ENCODE data around the gene CAMK1D. TPM values are rescaled to one million over a fixed set of nuclear protein-coding genes. Genes with fewer than 3 reads are reported as not detected.

The CAMK1D gene
- total RNA-seq, 8 experiments from 2014 or later: 1.9 to 15.8 (median 7.4) TPM

DNA sequence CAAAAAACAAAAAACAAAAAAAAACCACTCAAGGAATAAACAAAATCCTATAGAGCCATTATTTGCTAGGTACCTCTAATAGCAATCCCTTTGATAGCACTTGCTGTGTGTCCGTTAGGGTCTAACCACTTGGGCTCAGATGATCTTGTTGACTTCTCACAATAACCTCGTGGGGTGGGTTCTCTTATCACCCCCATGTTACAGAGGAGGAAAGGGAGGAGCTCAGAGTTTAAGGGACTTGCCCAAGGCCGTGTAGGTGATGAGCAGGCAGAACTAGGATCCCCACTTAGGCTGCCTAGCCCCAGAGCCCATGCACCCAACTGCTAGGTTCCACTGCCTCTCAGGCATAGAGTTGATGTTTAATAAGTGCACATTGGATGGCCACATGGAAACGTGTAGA, 131.1 kb downstream of the CAMK1D start:
- in situ Hi-C loops (cut with MboI; ENCODE audit: low pct_unique_long_range_greater_than_20kb in 2 of 9, low sequenced_read_pairs in 9 of 9, unreplicated experiment in 9 of 9): no loop called here
- ATAC-seq (replicated peaks in 6 of 8): no peak
- Histone ChIP-seq H3K4me1 (replicated peaks in 1 of 2) (peaks cover 10 to 23% of the 10 kb centered on the region in 2 donors), H3K27ac (no peak overlapping the region), H3K4me3 (no peak overlapping the region)
- WGBS, 10 experiments: 0 to 100% (median 48%) methylated on average over 1 to 4 of the region's 4 CpGs; no CpG with 5 or more reads in 2 of the 10 experiments

DNA sequence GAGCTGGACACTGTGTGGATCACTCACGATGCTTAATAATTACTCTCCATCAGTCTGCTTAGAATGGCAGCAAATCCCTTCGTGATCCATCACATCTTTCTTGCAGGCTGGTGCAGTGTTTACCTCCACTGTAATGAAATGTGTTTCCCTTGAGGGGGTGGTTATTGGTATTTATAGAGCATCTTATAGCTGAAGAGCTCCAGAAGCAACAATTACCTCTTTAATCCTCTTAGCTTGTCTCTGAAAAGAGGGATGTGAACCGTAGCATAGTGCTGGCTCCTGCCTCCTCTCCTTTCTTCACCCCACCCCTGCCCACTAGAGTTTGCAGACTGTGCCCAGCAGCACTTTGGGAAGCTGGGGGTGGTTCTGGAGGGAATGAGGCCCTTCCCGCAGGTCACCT, 132.6 kb downstream of the CAMK1D start:
- in situ Hi-C loops (cut with MboI; ENCODE audit: low pct_unique_long_range_greater_than_20kb in 2 of 9, low sequenced_read_pairs in 9 of 9, unreplicated experiment in 9 of 9): no loop called here
- WGBS, 10 experiments: 50 to 82% (median 70%) methylated on average over 1 to 4 of the region's 4 CpGs; no CpG with 5 or more reads in 6 of the 10 experiments
- H3K4me3 ChIP-seq: no peak overlapping the region
- H3K27ac ChIP-seq: no peak overlapping the region
- ATAC-seq (replicated peaks in 6 of 8): peak in 5 of 8 experiments; percentile 45 to 80 (median 72)
- peaks cover 11 to 23% of the 10 kb centered on the region in 2 donors for H3K4me1 ChIP-seq (replicated peaks in 1 of 2)

DNA sequence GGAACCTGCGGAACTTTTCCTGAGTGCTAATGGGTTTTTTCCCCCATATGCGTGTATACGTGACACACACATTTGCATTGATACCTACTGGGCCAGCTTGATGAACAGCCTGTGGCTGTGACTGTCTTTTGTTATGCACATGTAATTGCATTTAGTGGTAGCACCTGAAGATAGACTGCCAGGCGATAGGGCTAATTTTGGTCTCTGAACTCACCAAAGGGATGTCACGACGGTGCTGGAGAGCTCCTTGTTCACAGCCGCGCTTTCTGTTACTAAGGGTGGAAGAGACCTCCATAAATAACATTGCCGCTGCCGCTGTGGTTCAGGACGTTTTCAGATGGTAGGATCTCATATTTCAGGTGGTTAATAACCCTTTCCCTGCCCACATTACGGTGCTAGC, 133.2 kb downstream of the CAMK1D start:
- no peak overlapping the region for H3K4me3 ChIP-seq
- peaks cover 17 to 30% of the 10 kb centered on the region in 2 donors for H3K4me1 ChIP-seq (replicated peaks in 1 of 2)
- ATAC-seq (replicated peaks in 6 of 8): peak in 4 of 8 experiments; percentile 30 to 55 (median 35)
- no peak overlapping the region for H3K27ac ChIP-seq
- 0 to 83% (median 59%) methylated on average over 1 to 12 of the region's 12 CpGs for WGBS, 10 experiments
- in situ Hi-C loops (cut with MboI; ENCODE audit: low pct_unique_long_range_greater_than_20kb in 2 of 9, low sequenced_read_pairs in 9 of 9, unreplicated experiment in 9 of 9): no loop called here

GRCh38 chr10:12484002-12484918, 134.9 kb downstream of the CAMK1D start:
- 0 to 100% (median 91%) methylated on average over 1 to 14 of the region's 24 CpGs; no CpG with 5 or more reads in 3 of the 10 experiments for WGBS, 10 experiments
- peaks cover 19 to 32% of the 10 kb centered on the region in 2 donors for H3K4me1 ChIP-seq (replicated peaks in 1 of 2)
- no peak overlapping the region for H3K27ac ChIP-seq
- H3K4me3 ChIP-seq: no peak overlapping the region
- peak in 4 of 8 experiments; percentile 3 to 99 (median 98) for ATAC-seq (replicated peaks in 6 of 8)
- in situ Hi-C loops (cut with MboI; ENCODE audit: low pct_unique_long_range_greater_than_20kb in 2 of 9, low sequenced_read_pairs in 9 of 9, unreplicated experiment in 9 of 9): no loop called here

- 30 to 95% (median 73%) methylated on average over 1 to 10 of the region's 26 CpGs; no CpG with 5 or more reads in 3 of the 10 experiments for WGBS, 10 experiments
- in situ Hi-C loops (cut with MboI; ENCODE audit: low pct_unique_long_range_greater_than_20kb in 2 of 9, low sequenced_read_pairs in 9 of 9, unreplicated experiment in 9 of 9): no loop called here
- Histone ChIP-seq H3K4me1 (replicated peaks in 1 of 2) (peaks cover 19 to 32% of the 10 kb centered on the region in 2 donors), H3K4me3 (no peak overlapping the region), H3K27ac (peak overlapping the region in 1 of 2 donors; percentile 42)
- peak in 6 of 8 experiments; percentile 9 to 65 (median 50) for ATAC-seq (replicated peaks in 6 of 8)
Observed at GRCh38 chr10:12484941-12485805, 135.8 kb downstream of the CAMK1D start.

DNA sequence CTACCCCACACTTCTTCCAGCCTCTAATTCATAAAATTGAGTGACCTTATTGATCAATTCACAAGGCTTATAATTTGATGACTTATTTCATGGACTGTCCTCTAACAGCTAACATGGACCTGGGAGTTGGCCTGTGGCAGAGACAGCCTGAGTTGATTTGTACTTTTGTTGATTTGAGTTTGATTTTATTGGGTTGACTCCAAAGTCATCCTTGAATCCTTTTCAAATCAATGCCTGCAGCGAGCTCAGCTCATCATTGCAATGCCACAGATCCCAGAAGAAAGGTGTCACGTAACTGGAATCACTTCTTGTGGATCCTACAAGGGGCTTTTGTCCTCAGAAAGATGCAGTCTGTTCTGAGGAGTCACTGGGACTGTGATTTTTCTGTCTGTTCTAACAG, 138.0 kb downstream of the CAMK1D start:
- Histone ChIP-seq H3K27ac (peak overlapping the region in 1 of 2 donors; percentile 4), H3K4me3 (no peak overlapping the region), H3K4me1 (replicated peaks in 1 of 2) (peaks cover 15 to 23% of the 10 kb centered on the region in 2 donors)
- 21 to 95% (median 65%) methylated on average over 1 to 2 of the region's 2 CpGs; no CpG with 5 or more reads in 4 of the 10 experiments for WGBS, 10 experiments
- in situ Hi-C loops (cut with MboI; ENCODE audit: low pct_unique_long_range_greater_than_20kb in 2 of 9, low sequenced_read_pairs in 9 of 9, unreplicated experiment in 9 of 9): no loop called here
- peak in 1 of 8 experiments; percentile 24 for ATAC-seq (replicated peaks in 6 of 8)

- H3K4me1 ChIP-seq (replicated peaks in 1 of 2): peaks cover 9 to 13% of the 10 kb centered on the region in 2 donors
- in situ Hi-C loops (cut with MboI; ENCODE audit: low pct_unique_long_range_greater_than_20kb in 2 of 9, low sequenced_read_pairs in 9 of 9, unreplicated experiment in 9 of 9): no loop called here
- no peak overlapping the region for H3K27ac ChIP-seq
- ATAC-seq (replicated peaks in 6 of 8): no peak
- H3K4me3 ChIP-seq: no peak overlapping the region
- WGBS, 10 experiments: 90 to 100% (median 100%) methylated on average over 2 to 3 of the region's 16 CpGs; no CpG with 5 or more reads in 7 of the 10 experiments
Observed at GRCh38 chr10:12488626-12489025, 139.3 kb downstream of the CAMK1D start.

DNA sequence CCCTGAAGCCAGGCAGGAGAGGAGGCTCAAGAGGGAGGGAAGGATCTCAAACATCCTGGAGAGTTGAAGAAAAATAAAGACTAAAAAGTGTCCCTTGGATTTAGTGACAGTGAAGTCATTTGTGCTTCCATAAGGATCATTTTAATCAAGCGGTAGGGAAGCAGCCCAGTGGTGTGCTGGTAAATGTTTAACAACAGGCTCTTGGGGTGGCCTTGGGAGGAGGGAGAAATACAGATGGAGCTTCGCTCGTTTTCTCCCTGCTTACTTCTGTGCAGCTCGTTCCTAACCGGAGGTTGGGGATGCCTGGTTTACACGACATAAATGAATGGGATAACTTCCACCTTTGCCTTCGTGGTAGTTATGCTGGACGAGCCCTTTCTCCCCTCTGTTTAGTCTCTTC, 140.0 kb downstream of the CAMK1D start:
- ATAC-seq (replicated peaks in 6 of 8): no peak
- H3K4me3 ChIP-seq: no peak overlapping the region
- WGBS, 10 experiments: 51 to 100% (median 80%) methylated on average over 1 to 7 of the region's 8 CpGs; no CpG with 5 or more reads in 2 of the 10 experiments
- in situ Hi-C loops (cut with MboI; ENCODE audit: low pct_unique_long_range_greater_than_20kb in 2 of 9, low sequenced_read_pairs in 9 of 9, unreplicated experiment in 9 of 9): no loop called here
- H3K4me1 ChIP-seq (replicated peaks in 1 of 2): peaks cover 9 to 13% of the 10 kb centered on the region in 2 donors
- no peak overlapping the region for H3K27ac ChIP-seq

DNA sequence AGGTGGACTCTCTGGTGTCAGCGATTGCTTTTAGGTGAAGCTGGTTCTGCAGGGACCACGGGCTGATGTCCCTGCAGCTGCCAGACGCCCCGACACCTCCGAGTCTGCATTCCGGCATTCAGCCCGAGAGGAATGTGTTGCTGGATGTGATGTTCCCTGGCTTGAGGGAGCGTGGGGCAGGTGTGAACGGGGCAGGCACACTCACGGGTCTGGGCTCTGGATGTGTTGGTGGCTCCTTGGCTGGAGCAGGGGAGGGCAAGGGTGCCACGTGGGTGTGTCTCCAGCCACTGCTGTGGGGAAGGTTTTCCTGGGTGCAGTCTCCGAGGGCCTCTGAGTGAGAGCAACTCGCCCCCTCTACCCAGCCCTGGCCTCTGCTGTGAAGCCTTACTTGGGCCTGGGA, 140.5 kb downstream of the CAMK1D start:
- 82 to 100% (median 92%) methylated on average over 3 to 10 of the region's 13 CpGs; no CpG with 5 or more reads in 5 of the 10 experiments for WGBS, 10 experiments
- in situ Hi-C loops (cut with MboI; ENCODE audit: low pct_unique_long_range_greater_than_20kb in 2 of 9, low sequenced_read_pairs in 9 of 9, unreplicated experiment in 9 of 9): no loop called here
- ATAC-seq (replicated peaks in 6 of 8): no peak

DNA sequence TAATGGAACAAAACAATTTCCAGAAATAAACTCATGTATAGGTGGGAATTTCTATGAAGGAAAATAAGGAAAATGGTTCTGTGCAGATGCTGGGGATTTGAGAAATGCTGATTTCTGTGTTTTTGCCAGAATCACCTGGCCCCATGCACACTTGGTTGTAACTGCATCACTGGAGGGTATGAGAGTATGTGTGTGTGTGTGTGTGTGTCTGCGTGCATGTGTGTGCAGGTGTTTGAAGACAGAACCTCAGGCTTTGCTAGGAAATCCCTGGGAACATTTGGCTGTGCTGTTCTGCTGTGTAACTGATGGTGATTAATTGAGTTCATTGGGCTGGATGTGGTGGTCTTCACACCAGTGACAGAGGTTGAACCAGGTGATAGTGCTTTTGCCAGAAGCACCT, 141.6 kb downstream of the CAMK1D start:
- Histone ChIP-seq H3K4me1 (replicated peaks in 1 of 2) (peaks cover 9% of the 10 kb centered on the region in 2 donors), H3K4me3 (no peak overlapping the region), H3K27ac (no peak overlapping the region)
- 40 to 100% (median 80%) methylated on average over 1 of the region's 1 CpG; no CpG with 5 or more reads in 5 of the 10 experiments for WGBS, 10 experiments
- in situ Hi-C loops (cut with MboI; ENCODE audit: low pct_unique_long_range_greater_than_20kb in 2 of 9, low sequenced_read_pairs in 9 of 9, unreplicated experiment in 9 of 9): no loop called here
- ATAC-seq (replicated peaks in 6 of 8): no peak

More for the DNA sequence above, 140.5 kb downstream of the CAMK1D start:
- Histone ChIP-seq H3K27ac (no peak overlapping the region), H3K4me3 (no peak overlapping the region), H3K4me1 (replicated peaks in 1 of 2) (peaks cover 9 to 13% of the 10 kb centered on the region in 2 donors)

- ATAC-seq (replicated peaks in 6 of 8): no peak
- H3K4me1 ChIP-seq (replicated peaks in 1 of 2): peaks cover 9% of the 10 kb centered on the region in 2 donors
- no peak overlapping the region for H3K4me3 ChIP-seq
- 50 to 98% (median 88%) methylated on average over 2 to 10 of the region's 10 CpGs; no CpG with 5 or more reads in 2 of the 10 experiments for WGBS, 10 experiments
- no peak overlapping the region for H3K27ac ChIP-seq
- in situ Hi-C loops (cut with MboI; ENCODE audit: low pct_unique_long_range_greater_than_20kb in 2 of 9, low sequenced_read_pairs in 9 of 9, unreplicated experiment in 9 of 9): no loop called here
Observed at GRCh38 chr10:12491491-12491890, 142.1 kb downstream of the CAMK1D start.

DNA sequence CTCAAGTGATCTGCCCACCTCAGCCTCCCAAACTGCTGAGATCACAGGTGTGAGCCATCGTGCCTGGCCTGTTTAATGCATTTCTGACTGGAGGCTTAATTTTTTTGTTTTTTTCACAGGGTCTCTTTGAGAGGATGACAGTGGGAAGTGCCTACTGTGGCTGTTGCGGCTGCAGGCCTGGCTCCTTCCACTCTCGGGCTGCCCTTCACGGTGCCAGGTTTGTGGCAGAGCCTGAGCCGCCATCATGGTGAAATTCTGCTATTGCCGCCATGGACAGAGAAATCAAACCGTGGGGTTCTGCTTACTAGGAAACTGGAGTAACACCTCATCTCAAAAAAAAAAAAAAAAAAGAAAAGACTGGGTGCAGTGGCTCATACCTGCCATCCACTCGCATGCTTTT, 142.7 kb downstream of the CAMK1D start:
- in situ Hi-C loops (cut with MboI; ENCODE audit: low pct_unique_long_range_greater_than_20kb in 2 of 9, low sequenced_read_pairs in 9 of 9, unreplicated experiment in 9 of 9): no loop called here
- Histone ChIP-seq H3K4me3 (no peak overlapping the region), H3K4me1 (replicated peaks in 1 of 2) (peaks cover 7 to 8% of the 10 kb centered on the region in 2 donors), H3K27ac (no peak overlapping the region)
- ATAC-seq (replicated peaks in 6 of 8): no peak
- 83 to 100% (median 93%) methylated on average over 1 to 4 of the region's 8 CpGs; no CpG with 5 or more reads in 4 of the 10 experiments for WGBS, 10 experiments

Measured in motor neuron (in vitro differentiated cells).